Stimulated activated CD4-positive, alpha-beta T cell treated with anti-CD3 and anti-CD28 coated beads, TNF-alpha, amount 100 ng/mL, for 4 hours (primary cell): ENCODE results near the gene NEDD4.
"Not testable (repeated sequence)": the region's sequence is repeated elsewhere in the genome, so short reads cannot be mapped to it uniquely, and the experiment has no call there.

ENCODE experiments used
- DNase-seq, 3 experiments: peaks; one replicate each; pipeline ENCODE4 v3.0.0-alpha.2; 2020; ENCODE audit warnings: low read depth in 3 of 3

The NEDD4 gene

GRCh38 chr15:56006371-56006770, 13.0 kb upstream of the NEDD4 start:
- not testable (repeated sequence) for DNase-seq

DNA sequence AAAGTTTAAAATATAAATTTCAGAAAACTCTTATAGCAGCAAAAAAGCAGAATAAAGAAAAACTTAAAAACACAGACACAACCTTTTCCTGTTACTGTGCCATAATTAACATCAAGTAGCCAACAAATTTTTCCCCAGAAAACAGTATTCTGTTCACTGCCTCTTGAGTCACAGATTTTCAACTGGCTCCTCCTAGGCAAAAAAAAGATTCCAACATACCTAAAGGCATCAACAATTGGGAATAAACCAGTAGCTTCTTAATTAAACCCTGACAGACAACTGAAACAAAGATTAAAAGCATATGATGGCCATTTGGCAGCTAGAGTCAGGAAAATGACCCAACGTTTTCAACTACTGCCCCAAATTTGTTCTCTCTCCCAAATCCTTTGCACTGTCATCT, 10.9 kb upstream of the NEDD4 start:
- DNase-seq = not testable (repeated sequence)

GRCh38 chr15:56003777-56004176, 10.4 kb upstream of the NEDD4 start:
- not testable (repeated sequence) for DNase-seq

- DNase-seq = not testable (repeated sequence)
These were observed 9.9 kb upstream of the NEDD4 start for GRCh38 chr15:56003277-56003676.

- no peak for DNase-seq
These were observed 8.2 kb upstream of the NEDD4 start for GRCh38 chr15:56001471-56002078.

DNA sequence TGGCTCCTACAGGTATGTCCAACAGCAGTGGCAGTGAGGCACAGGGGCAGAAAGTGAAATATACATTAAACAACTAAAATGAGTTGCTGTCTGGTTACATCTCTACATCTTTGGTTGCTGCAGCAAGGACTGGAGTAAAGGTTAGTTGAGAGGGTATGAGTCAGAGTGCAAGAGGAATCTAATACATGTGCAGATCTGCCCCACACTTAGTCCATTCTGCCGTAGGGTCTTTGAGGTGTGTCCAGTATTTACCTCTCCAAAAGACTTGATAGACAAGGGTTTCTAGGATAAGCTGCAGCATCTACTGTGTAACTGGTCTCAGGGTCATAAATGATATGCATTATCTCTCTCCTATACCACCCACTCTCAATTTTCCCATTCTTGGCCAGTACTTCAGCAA, 6.2 kb upstream of the NEDD4 start:
- DNase-seq = no peak

- DNase-seq = no peak
These were observed 5.1 kb upstream of the NEDD4 start for GRCh38 chr15:55998478-55998877.

GRCh38 chr15:55993804-55994560, 570 bp upstream of the NEDD4 start:
- no peak for DNase-seq

DNA sequence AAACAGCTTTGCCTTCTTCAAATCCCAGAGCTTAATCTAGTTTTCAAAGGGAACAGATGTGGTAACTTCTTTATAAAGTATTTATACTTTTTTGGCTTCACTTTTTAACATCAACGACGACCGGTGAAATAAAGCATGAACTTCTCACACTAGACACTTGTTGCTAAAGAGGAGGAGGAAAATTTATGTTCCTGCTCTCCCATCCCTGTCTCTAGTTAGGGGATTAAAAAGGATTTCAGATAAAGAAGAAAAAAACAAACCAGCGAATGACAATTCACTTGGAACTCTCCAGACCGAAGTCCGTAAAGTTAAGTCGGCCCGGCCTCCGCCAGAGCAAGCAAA, 672 bp downstream of the NEDD4 start:
- no peak for DNase-seq

- DNase-seq = no peak
These were observed 1.3 kb downstream of the NEDD4 start for GRCh38 chr15:55991802-55992768.

- DNase-seq = no peak
These were observed 2.4 kb downstream of the NEDD4 start for GRCh38 chr15:55990998-55991397.

GRCh38 chr15:55990516-55990915, 2.9 kb downstream of the NEDD4 start:
- DNase-seq = no peak

DNA sequence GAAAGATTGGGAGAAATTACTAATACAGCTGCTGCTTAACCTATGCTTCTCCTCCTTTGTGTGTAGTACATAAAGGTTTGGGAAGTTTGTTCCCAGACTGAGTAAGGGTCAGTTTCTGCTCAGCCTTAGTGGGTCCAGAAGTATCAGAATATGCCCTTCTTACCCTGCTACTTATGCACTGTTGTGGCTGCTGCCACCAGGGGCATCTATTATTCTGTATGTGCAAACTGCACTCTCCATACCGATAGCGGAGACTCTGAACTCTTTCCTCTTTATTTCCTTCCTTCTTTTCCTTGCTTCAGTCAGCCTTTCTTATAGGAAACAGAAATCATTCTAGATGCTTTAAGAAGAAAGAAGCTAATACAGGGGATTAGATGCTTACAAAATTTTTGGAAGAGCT, 4.0 kb downstream of the NEDD4 start:
- no peak for DNase-seq

DNA sequence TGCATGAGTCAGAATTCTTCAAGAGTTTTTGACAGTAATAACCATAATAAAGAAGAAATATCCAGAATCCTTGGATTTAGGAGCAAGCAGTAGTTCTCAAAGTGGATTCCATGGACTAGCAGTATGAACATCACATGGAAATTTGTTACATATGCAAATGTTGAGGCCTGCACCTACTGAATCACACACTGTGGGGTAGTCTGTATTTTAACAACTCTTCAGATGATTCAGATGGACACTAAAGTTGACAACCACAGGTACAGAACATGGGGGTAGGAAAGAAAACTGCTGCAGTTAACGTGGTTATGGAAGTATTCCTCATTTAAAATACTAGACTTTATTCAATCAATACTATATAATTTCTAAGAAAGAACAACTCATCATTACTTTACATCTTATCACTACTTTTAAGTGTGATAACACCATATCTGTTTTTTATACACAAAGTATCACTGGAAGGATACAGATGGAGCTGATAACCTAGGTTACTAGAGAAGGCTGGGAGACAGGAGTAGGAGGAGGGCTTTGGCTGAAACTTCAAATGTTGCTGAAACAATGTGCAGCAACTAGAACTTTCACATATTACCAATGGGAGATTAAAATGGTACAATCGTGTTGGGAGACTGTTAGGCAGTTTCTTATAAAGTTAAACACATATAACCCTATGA, 11.7 kb downstream of the NEDD4 start:
- DNase-seq = no peak

DNA sequence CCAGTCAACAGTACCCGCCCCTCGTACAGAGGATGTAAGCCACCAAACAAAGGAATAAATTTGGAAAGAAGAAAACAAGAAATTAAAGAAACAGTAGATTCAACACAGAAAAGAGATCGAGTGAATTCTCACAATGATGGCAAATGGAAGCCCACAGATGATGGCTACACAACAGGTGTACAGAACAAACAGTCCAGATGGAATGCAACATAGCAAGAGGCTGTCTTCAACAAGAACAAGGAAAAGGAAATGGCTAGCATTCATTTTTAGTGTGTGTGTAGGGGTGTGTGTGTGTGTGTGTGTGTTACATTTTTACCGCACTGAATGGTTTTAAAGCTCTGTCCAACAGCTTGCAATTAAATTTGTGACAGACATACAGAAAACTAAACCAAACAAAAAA, 12.9 kb downstream of the NEDD4 start:
- no peak for DNase-seq

- no peak for DNase-seq
These were observed 16.2 kb downstream of the NEDD4 start for GRCh38 chr15:55977231-55977630.

DNA sequence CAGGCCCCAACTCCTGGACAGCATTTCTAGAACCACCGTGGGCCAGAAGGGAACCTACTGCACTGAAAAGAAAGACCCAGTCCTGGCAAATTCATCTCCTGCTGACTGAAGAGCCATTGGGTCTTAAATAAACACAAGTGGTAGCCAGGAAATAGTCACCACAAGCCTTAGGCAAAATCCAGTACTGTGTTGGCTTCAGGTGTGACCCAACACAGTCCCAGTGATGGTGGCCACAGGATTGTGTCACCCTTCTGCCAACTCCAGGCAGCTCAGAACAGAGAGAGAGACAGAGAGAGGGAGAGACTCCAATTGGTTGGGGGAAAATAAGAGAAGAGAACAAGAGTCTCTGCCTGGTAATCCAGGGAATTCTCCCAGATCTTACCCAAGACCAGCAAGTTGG, 23.1 kb downstream of the NEDD4 start:
- no peak for DNase-seq

DNA sequence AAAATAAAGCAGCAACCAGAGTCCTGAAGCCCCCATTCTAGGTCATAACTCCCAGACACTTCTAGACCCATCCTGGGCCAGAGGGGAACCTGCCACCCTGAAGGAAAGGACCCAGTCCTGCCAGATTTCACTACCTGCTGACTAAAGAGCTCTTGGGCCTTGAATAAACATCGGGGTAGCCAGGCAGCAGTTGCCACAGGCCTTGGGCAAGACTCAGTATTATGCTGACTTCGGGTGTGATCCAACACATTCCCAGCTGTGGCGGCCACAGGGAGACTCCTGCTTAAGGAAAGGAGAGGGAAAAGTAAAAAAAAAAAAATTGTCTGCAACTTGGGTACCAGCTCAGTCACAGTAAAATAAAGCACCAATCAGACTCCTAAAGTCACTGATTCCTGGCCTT, 23.8 kb downstream of the NEDD4 start:
- no peak for DNase-seq

- no peak for DNase-seq
These were observed 24.5 kb downstream of the NEDD4 start for GRCh38 chr15:55968923-55969322.

GRCh38 chr15:55965091-55965490, 28.3 kb downstream of the NEDD4 start:
- no peak for DNase-seq

DNA sequence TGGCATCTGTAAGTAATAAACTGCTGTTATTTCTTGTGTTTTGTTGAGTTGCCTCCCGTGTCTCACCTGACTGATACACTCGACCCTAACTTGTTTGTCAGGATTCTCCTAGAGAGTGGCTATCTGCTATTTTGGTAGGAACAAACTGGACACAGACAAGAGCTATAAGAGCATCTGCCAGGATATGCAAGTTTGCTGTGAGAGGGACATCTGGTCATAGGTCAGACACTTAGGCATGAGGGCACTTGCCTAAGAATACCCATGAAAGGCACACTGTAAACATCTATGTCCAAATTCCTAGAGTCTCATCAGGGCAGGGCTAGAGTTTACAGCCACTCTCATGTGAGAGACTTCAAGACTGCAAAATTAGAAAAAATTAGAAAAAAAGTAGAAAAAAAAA, 32.5 kb downstream of the NEDD4 start:
- no peak for DNase-seq
